GM12891 (cell line): Measurements from ENCODE around the gene NCOR2.

Source experiments
- DNase-seq: peaks from one replicate; pipeline ENCODE4 v3.0.0; 2011; ENCODE audit warnings: low spot score; ENCODE audit not compliant: insufficient read length
- FAIRE-seq: peaks from 2 replicates; lab custom pipeline; 2011; peaks lifted over from hg19 to GRCh38; lab: Jason Lieb, UNC
- PAX5 ChIP-seq: IDR thresholded peaks from 2 replicates; pipeline ENCODE4 v1.6.1; 2011; ENCODE audit warnings: low read length, moderate library complexity, mild to moderate bottlenecking; ENCODE audit not compliant: insufficient read depth, severe bottlenecking
- POLR2A ChIP-seq: IDR thresholded peaks from 2 replicates; pipeline ENCODE4 v1.6.1; 2011; ENCODE audit warnings: low read depth, low read length, control low read depth
- POLR2AphosphoS5 ChIP-seq: IDR thresholded peaks from 2 replicates; pipeline ENCODE4 v1.6.1; 2011; ENCODE audit warnings: low read depth, low read length, control low read depth
- POU2F2 ChIP-seq: IDR thresholded peaks from 2 replicates; pipeline ENCODE4 v1.6.1; 2011; ENCODE audit warnings: low read depth, mild to moderate bottlenecking, control low read depth, low read length, moderate library complexity
- SPI1 ChIP-seq: IDR thresholded peaks from 2 replicates; pipeline ENCODE4 v1.6.1; 2011; ENCODE audit warnings: low read depth, low read length, control low read depth
- TAF1 ChIP-seq: IDR thresholded peaks from 2 replicates; pipeline ENCODE4 v1.6.1; 2011; ENCODE audit warnings: low read depth, low read length, control low read depth

The NCOR2 gene

GRCh38 chr12:124538194-124539082, 29.0 kb downstream of the NCOR2 start:
- FAIRE-seq (peak; percentile 62), DNase-seq (no peak)
- TF ChIP-seq PAX5 (no peak), POLR2A (no peak), POU2F2 (no peak), TAF1 (no peak), SPI1 (no peak), POLR2AphosphoS5 (no peak)

DNA sequence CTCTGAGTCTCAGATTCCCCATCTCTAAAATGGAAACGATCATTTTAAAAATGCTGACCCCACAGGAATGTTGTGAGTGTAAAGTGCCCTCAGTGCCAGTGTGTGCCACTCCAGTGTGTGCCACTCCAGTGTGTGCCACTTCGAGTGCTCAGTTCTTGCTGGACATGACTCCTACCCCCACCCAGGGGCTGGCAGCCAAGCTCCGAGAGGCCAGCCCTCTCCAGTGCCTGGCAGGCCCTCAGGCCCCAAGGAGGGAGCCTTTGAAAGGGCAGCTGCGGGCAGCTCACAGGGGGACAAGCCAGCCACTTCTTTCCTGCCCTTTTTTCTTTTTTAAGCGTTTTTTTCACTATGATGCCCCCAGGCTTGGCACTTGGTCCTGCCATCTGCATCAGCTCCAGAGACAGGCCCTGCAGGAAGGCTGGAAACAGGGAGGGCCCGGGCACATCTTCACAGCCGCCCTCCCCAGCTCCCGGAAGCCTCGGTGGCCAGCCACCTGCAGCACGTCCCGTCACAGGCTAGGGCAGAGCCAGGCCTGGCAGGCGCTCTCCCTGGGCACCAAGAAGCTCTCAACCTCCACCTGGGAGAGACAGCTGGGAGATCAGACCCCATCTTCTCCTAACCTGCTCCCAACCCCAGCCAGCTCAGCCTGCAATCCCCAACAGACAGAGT, 29.8 kb downstream of the NCOR2 start:
- DNase-seq (no peak), FAIRE-seq (no peak)
- TF ChIP-seq POU2F2: no peak
- TF ChIP-seq PAX5: no peak
- TF ChIP-seq TAF1: no peak
- no peak for TF ChIP-seq POLR2AphosphoS5
- TF ChIP-seq POLR2A: no peak
- no peak for TF ChIP-seq SPI1

DNA sequence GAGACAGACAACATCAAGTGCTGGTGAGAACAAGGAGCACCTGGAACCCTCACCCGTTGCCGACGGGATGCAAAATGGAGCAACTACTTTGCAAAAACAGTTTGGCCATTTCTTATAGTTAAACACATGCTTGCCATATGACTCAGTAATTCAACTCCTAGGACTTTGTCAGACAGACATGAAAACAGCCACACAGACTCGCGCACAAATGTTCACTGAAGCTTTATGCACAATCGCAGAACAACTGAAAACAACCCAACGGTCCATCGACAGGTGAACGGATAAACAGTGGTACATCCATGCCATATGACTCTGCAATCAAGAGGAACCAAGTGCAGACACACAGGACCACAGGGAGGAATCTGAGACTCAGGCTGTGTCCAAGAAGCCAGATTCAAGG, 30.8 kb downstream of the NCOR2 start:
- DNase-seq (no peak), FAIRE-seq (peak; percentile 52)
- TF ChIP-seq POLR2AphosphoS5: no peak
- TF ChIP-seq POLR2A: no peak
- no peak for TF ChIP-seq POU2F2
- no peak for TF ChIP-seq TAF1
- TF ChIP-seq PAX5: no peak
- TF ChIP-seq SPI1: no peak

DNA sequence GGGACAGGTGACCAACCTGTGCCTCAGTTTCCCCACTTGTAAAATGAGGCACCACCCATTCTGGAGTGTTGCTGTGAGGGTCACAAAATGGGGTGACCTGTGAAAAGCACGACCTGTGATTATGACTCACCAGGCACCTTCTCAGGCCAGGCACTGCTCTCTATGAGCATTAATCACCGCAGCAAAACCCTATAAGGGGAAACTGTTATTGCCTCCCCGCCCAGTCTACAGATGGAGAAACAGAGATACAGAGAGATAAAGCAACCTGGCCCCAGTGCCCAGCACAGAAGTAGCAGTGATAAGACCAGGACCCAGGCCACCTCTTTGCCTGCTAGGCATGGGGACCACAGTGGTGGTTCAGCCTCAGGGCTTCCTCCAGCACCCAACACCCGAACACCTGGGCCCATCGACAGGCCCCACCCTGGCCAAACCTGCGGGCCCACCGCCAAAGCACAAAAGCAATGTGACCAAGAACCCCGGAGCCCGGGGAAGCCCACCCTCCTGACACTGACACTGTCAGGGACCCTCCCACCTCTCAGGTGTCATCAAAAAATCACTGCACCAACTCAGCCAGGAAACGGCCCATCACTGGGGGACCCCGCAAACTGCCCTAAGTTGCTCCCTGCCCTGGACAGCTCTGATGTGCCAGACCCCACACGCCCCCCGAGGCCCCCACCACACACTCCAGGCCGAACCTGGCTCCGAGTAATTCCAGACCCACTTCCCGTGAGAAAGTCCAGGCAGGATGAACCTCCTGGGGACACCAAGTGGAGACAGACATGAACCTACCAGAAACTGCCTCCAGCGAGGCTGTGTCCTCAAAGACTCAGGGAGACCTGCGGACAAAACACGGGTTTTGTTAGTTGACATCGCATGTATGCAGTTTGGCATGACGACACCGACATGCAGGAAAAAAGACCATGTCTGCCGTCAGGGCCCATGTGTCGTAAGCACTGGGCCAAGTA, 32.4 kb downstream of the NCOR2 start:
- DNase-seq (no peak), FAIRE-seq (peak; percentile 50)
- TF ChIP-seq POU2F2 (no peak), POLR2AphosphoS5 (no peak), PAX5 (no peak), POLR2A (no peak), SPI1 (no peak), TAF1 (no peak)

- FAIRE-seq (no peak), DNase-seq (no peak)
- TF ChIP-seq POLR2A (no peak), TAF1 (no peak), POU2F2 (no peak), POLR2AphosphoS5 (no peak), PAX5 (no peak), SPI1 (no peak)
Measured at GRCh38 chr12:124533456-124533855, 34.0 kb downstream of the NCOR2 start.

DNA sequence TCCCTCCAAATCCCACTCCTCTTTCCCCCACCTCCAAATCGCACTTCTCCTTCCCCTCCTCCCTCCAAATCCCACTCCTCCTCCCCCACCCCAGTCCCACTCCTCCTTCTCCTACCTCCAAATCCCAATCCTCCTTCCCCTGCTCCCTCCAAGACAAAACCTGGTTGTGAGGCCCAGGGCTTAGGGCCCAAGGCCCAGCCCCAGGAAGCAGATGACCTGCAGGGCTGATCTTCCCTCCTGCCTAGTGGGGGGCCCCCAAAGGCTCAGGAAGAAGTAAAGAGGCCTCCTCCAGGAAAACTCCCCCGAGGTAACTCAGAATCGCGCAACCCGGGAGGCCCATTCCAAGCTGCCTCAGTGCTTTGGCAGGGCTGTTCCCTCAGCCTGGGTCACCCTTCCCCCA, 34.4 kb downstream of the NCOR2 start:
- TF ChIP-seq SPI1 (no peak), POLR2A (no peak), TAF1 (no peak), POLR2AphosphoS5 (no peak), PAX5 (no peak), POU2F2 (no peak)
- FAIRE-seq (no peak), DNase-seq (no peak)

DNA sequence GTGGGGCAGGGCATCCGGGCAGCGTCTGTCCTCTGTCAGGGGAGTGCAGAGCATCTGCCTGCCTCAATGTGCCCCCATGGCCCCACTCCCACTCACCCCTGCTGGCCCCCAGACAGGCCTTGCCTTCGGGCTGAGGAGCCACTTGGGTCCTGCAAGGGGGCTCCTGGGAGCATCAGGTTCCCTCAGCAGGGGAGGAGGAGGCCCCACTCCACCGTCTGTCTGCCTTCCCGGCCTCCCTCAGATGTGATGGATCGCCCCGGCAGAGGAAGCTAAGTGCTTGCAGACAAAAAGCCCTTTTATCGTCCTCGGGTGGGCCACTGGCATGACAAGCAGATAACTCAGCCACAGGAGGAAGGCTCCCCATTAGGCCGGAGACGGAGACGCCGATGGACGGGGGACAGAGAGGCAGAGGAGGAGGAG, 35.1 kb downstream of the NCOR2 start:
- FAIRE-seq (no peak), DNase-seq (no peak)
- TF ChIP-seq POLR2AphosphoS5 (no peak), SPI1 (no peak), TAF1 (no peak), PAX5 (no peak), POLR2A (no peak), POU2F2 (no peak)

DNA sequence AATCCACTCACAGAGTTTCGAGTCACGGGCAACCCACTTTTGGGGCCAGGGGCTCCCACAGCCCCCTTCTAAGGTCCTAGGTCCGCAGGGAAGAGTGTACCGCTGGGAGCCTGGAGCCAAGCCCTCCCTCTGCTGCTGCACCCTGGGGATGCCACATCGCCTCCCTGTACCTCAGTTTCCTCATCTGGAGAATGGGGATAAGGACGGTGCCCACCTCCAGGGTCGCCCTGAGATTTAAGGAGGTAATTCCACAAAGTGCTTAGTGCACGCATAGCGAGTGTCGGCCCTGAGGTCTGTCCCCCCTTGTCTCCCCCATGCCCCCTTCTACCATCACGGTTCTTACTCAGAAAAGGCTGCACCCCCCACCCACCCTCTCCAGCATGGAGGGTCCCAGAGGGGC, 35.5 kb downstream of the NCOR2 start:
- FAIRE-seq (no peak), DNase-seq (no peak)
- no peak for TF ChIP-seq PAX5

- DNase-seq (no peak), FAIRE-seq (no peak)
- TF ChIP-seq POLR2A (no peak), TAF1 (no peak), PAX5 (no peak), SPI1 (no peak), POU2F2 (no peak), POLR2AphosphoS5 (no peak)
Measured at GRCh38 chr12:124531281-124531745, 36.1 kb downstream of the NCOR2 start.
